ENCODE data around the gene RPRD2. TPM values are rescaled to one million over a fixed set of nuclear protein-coding genes. Genes with fewer than 3 reads are reported as not detected.
A peak's percentile ranks its signal among the peaks of the same experiment; 100 is the strongest.

Gene RPRD2
- total and polyA plus RNA-seq, 4 donors = 5.4 to 9.7 (median 8.0) TPM

DNA sequence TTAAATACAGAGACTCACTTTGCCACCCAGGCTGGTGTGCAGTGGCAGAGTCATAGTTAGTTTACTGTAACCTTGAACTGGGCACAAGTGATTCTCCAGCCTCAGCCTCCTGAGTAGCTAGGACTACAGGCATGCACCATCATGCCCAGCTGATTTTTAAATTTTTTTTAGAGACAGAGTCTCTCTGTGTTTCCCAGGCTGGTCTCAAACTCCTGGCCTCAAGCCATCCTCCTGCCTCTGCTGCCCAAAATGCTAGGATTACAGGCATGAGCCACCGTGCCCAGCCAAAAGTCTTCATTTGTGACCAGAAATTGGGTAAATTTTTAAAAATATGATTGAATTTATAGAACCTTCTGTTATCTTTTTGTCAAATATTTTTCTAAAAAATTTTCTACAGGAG lies 105.3 kb downstream of the RPRD2 start:
- Histone ChIP-seq H3K27ac (ENCODE audit: low read depth in 1 of 2, low read length in 2 of 2) (peak overlapping the region in 1 of 2 donors; percentile 34), H3K9ac (ENCODE audit: low read depth in 1 of 2, low read length in 2 of 2) (no peak overlapping the region), H3K27me3 (ENCODE audit: control insufficient read depth in 4 of 4, insufficient read depth in 4 of 4, low read length in 3 of 4) (no peaks in the 10 kb centered on the region), H3K9me3 (ENCODE audit: control insufficient read depth in 4 of 4, low read length in 3 of 4) (no peaks in the 10 kb centered on the region), H3K36me3 (ENCODE audit: control insufficient read depth in 4 of 4, insufficient read depth in 3 of 4, low read depth in 1 of 4, low read length in 3 of 4) (peaks cover 6 to 25% (median 16%) of the 10 kb centered on the region in 4 donors), H3K4me1 (ENCODE audit: control insufficient read depth in 4 of 4, insufficient read depth in 4 of 4, low read length in 3 of 4) (peaks cover 10 to 52% (median 36%) of the 10 kb centered on the region in 4 donors), H3K4me3 (ENCODE audit: low read depth in 1 of 3, low read length in 3 of 3) (no peak overlapping the region)
- DNase-seq (ENCODE audit: low spot score) = no peak
- 48% methylated on average over 1 of the region's 1 CpG for WGBS
- TF ChIP-seq JUND (IDR thresholded peaks at IDR 0.05) = no peak
- TF ChIP-seq, protein P1, sequence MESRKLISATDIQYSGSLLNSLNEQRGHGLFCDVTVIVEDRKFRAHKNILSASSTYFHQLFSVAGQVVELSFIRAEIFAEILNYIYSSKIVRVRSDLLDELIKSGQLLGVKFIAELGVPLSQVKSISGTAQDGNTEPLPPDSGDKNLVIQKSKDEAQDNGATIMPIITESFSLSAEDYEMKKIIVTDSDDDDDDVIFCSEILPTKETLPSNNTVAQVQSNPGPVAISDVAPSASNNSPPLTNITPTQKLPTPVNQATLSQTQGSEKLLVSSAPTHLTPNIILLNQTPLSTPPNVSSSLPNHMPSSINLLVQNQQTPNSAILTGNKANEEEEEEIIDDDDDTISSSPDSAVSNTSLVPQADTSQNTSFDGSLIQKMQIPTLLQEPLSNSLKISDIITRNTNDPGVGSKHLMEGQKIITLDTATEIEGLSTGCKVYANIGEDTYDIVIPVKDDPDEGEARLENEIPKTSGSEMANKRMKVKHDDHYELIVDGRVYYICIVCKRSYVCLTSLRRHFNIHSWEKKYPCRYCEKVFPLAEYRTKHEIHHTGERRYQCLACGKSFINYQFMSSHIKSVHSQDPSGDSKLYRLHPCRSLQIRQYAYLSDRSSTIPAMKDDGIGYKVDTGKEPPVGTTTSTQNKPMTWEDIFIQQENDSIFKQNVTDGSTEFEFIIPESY (IDR thresholded peaks at IDR 0.05) = no peak
- no peak for TF ChIP-seq GABPA (IDR thresholded peaks at IDR 0.05 in 1 of 2, conservative IDR thresholded peaks at IDR 0.05 in 1 of 2)
- no peak for TF ChIP-seq HNF4A (conservative IDR thresholded peaks at IDR 0.05)
- TF ChIP-seq RXRA (IDR thresholded peaks at IDR 0.05) = no peak
- TF ChIP-seq, protein P2, sequence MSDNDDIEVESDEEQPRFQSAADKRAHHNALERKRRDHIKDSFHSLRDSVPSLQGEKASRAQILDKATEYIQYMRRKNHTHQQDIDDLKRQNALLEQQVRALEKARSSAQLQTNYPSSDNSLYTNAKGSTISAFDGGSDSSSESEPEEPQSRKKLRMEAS (IDR thresholded peaks at IDR 0.05) = no peak
- TF ChIP-seq, protein P3, sequence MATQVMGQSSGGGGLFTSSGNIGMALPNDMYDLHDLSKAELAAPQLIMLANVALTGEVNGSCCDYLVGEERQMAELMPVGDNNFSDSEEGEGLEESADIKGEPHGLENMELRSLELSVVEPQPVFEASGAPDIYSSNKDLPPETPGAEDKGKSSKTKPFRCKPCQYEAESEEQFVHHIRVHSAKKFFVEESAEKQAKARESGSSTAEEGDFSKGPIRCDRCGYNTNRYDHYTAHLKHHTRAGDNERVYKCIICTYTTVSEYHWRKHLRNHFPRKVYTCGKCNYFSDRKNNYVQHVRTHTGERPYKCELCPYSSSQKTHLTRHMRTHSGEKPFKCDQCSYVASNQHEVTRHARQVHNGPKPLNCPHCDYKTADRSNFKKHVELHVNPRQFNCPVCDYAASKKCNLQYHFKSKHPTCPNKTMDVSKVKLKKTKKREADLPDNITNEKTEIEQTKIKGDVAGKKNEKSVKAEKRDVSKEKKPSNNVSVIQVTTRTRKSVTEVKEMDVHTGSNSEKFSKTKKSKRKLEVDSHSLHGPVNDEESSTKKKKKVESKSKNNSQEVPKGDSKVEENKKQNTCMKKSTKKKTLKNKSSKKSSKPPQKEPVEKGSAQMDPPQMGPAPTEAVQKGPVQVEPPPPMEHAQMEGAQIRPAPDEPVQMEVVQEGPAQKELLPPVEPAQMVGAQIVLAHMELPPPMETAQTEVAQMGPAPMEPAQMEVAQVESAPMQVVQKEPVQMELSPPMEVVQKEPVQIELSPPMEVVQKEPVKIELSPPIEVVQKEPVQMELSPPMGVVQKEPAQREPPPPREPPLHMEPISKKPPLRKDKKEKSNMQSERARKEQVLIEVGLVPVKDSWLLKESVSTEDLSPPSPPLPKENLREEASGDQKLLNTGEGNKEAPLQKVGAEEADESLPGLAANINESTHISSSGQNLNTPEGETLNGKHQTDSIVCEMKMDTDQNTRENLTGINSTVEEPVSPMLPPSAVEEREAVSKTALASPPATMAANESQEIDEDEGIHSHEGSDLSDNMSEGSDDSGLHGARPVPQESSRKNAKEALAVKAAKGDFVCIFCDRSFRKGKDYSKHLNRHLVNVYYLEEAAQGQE (IDR thresholded peaks at IDR 0.05) = no peak

DNA sequence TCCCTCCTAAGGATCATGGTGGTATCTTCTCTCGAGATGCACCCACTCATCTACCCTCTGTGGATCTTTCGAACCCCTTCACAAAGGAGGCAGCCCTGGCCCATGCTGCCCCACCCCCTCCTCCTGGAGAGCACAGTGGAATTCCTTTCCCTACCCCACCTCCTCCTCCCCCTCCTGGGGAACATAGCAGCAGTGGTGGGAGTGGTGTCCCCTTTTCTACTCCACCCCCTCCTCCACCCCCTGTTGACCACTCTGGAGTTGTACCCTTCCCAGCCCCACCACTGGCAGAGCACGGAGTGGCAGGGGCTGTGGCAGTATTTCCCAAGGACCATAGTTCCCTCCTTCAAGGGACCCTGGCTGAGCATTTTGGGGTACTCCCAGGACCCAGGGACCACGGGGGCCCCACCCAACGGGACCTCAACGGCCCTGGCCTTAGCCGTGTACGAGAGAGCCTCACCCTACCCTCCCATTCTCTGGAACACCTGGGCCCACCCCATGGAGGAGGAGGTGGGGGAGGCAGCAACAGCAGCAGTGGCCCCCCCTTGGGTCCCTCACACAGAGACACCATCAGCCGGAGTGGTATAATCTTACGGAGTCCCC lies 108.8 kb downstream of the RPRD2 start:
- no peaks in the 10 kb centered on the region for H3K9me3 ChIP-seq (ENCODE audit: control insufficient read depth in 4 of 4, low read length in 3 of 4)
- DNase-seq (ENCODE audit: low spot score) = no peak
- no peak for TF ChIP-seq HNF4A (conservative IDR thresholded peaks at IDR 0.05)
- TF ChIP-seq SP1 (IDR thresholded peaks at IDR 0.05) = no peak
- TF ChIP-seq, protein P3 (IDR thresholded peaks at IDR 0.05) = no peak
- H3K9ac ChIP-seq (ENCODE audit: low read depth in 1 of 2, low read length in 2 of 2) = no peak overlapping the region
- peaks cover 14 to 53% (median 39%) of the 10 kb centered on the region in 4 donors for H3K4me1 ChIP-seq (ENCODE audit: control insufficient read depth in 4 of 4, insufficient read depth in 4 of 4, low read length in 3 of 4)
- H3K27ac ChIP-seq (ENCODE audit: low read depth in 1 of 2, low read length in 2 of 2) = peak overlapping the region; percentile 6 to 19
- no peaks in the 10 kb centered on the region for H3K27me3 ChIP-seq (ENCODE audit: control insufficient read depth in 4 of 4, insufficient read depth in 4 of 4, low read length in 3 of 4)
- peaks cover 6 to 20% (median 14%) of the 10 kb centered on the region in 4 donors for H3K36me3 ChIP-seq (ENCODE audit: control insufficient read depth in 4 of 4, insufficient read depth in 3 of 4, low read depth in 1 of 4, low read length in 3 of 4)
- 93% methylated on average over 10 of the region's 10 CpGs for WGBS
- H3K4me3 ChIP-seq (ENCODE audit: low read depth in 1 of 3, low read length in 3 of 3) = no peak overlapping the region

Data from liver (tissue), 9 donors.